Activated T-cell treated with anti-CD3 and anti-CD28 coated beads for 48 hours (primary cell): ENCODE data around the gene LRRC38.
A peak's percentile ranks its signal among the peaks of the same experiment; 100 is the strongest.
"Not testable (repeated sequence)": the region's sequence is repeated elsewhere in the genome, so short reads cannot be mapped to it uniquely, and the experiment has no call there.

Experiments used
- DNase-seq: peaks from one replicate; pipeline ENCODE4 v3.0.0-alpha.2; 2020; ENCODE audit warnings: low read depth

Gene LRRC38

GRCh38 chr1:13513895-13514546 lies at the start of gene LRRC38:
Gene LRRC38, minus strand, starts transcription at chr1:13514003. Its CDS starts 410 bp downstream, at chr1:13513593.
- peak; percentile 3 for DNase-seq

GRCh38 chr1:13562981-13563380 lies 49.2 kb upstream of the LRRC38 start:
- not testable (repeated sequence) for DNase-seq

GRCh38 chr1:13560541-13560940 lies 46.7 kb upstream of the LRRC38 start:
- no peak for DNase-seq

- DNase-seq = no peak
Measured at GRCh38 chr1:13556224-13556764, 42.5 kb upstream of the LRRC38 start.

- DNase-seq = no peak
Measured at GRCh38 chr1:13554798-13555197, 41.0 kb upstream of the LRRC38 start.

- no peak for DNase-seq
Measured at GRCh38 chr1:13550663-13551062, 36.9 kb upstream of the LRRC38 start.

- no peak for DNase-seq
Measured at GRCh38 chr1:13549521-13549920, 35.7 kb upstream of the LRRC38 start.

- no peak for DNase-seq
Measured at GRCh38 chr1:13549021-13549420, 35.2 kb upstream of the LRRC38 start.

- DNase-seq = no peak
Measured at GRCh38 chr1:13548281-13548680, 34.5 kb upstream of the LRRC38 start.

- DNase-seq = no peak
Measured at GRCh38 chr1:13546791-13547190, 33.0 kb upstream of the LRRC38 start.

GRCh38 chr1:13544221-13544556 lies 30.4 kb upstream of the LRRC38 start:
- DNase-seq = no peak

- no peak for DNase-seq
Measured at GRCh38 chr1:13543451-13544220, 29.8 kb upstream of the LRRC38 start.

GRCh38 chr1:13541435-13542215 lies 27.8 kb upstream of the LRRC38 start:
- no peak for DNase-seq

GRCh38 chr1:13540866-13541265 lies 27.1 kb upstream of the LRRC38 start:
- DNase-seq = no peak

GRCh38 chr1:13539683-13540082 lies 25.9 kb upstream of the LRRC38 start:
- no peak for DNase-seq

- DNase-seq = no peak
Measured at GRCh38 chr1:13538832-13539231, 25.0 kb upstream of the LRRC38 start.

GRCh38 chr1:13536571-13536970 lies 22.8 kb upstream of the LRRC38 start:
- DNase-seq = no peak

- no peak for DNase-seq
Measured at GRCh38 chr1:13535227-13535626, 21.4 kb upstream of the LRRC38 start.

- DNase-seq = no peak
Measured at GRCh38 chr1:13528320-13528719, 14.5 kb upstream of the LRRC38 start.

- no peak for DNase-seq
Measured at GRCh38 chr1:13523780-13524477, 10.1 kb upstream of the LRRC38 start.

GRCh38 chr1:13520985-13521384 lies 7.2 kb upstream of the LRRC38 start:
- no peak for DNase-seq

GRCh38 chr1:13517193-13517812 lies 3.5 kb upstream of the LRRC38 start:
- no peak for DNase-seq
